H1 (cell line): Measurements from ENCODE around the gene RHOV. TPM values are rescaled to one million over a fixed set of nuclear protein-coding genes. Genes with fewer than 3 reads are reported as not detected.

ENCODE experiments used
- HDAC6 ChIP-seq: IDR thresholded peaks from one replicate; pipeline ENCODE4 v1.7.1; 2012; ENCODE audit warnings: low read depth, mild to moderate bottlenecking, inconsistent platforms, low read length, moderate library complexity
- JUN ChIP-seq: IDR thresholded peaks from 2 replicates; pipeline ENCODE4 v1.6.1; 2011; ENCODE audit warnings: low read depth, mild to moderate bottlenecking, improper control_type of control experiment, low read length
- JUND ChIP-seq: IDR thresholded peaks from 2 replicates; pipeline ENCODE4 v1.6.1; 2011; ENCODE audit warnings: mild to moderate bottlenecking, improper control_type of control experiment, low read length
- NRF1 ChIP-seq: IDR thresholded peaks from 2 replicates; pipeline ENCODE4 v1.6.1; 2011; ENCODE audit warnings: mild to moderate bottlenecking, low read depth, low read length, improper control_type of control experiment
- POLR2A ChIP-seq, 2 experiments: IDR thresholded peaks; 1 replicate in 1 of 2; 2 replicates in 1 of 2; pipeline ENCODE4 v1.6.1; 2011; ENCODE audit warnings: low read depth in 2 of 2, low read length in 2 of 2, mild to moderate bottlenecking in 2 of 2; ENCODE audit errors: control extremely low read depth in 1 of 2
- RBBP5 ChIP-seq: IDR thresholded peaks from 2 replicates; pipeline ENCODE4 v1.7.1; 2012; ENCODE audit warnings: low read depth, mild to moderate bottlenecking, inconsistent platforms, low read length, moderate library complexity, borderline replicate concordance
- RXRA ChIP-seq: IDR thresholded peaks from 2 replicates; pipeline ENCODE4 v1.6.1; 2011; ENCODE audit warnings: low read depth, mild to moderate bottlenecking, low read length, moderate library complexity; ENCODE audit not compliant: insufficient read depth
- SP4 ChIP-seq: IDR thresholded peaks from 2 replicates; pipeline ENCODE4 v1.6.1; 2012; ENCODE audit warnings: low read length, inconsistent platforms
- TBP ChIP-seq: IDR thresholded peaks from 2 replicates; pipeline ENCODE4 v1.6.1; 2011; ENCODE audit warnings: low read depth, low read length, improper control_type of control experiment
- polyA plus RNA-seq, 7 experiments: library from polyadenylated mRNA; depleted of rRNA in 3 of 7; stranded (reverse) in 5 of 7; unstranded in 2 of 7; fragments of >200 nt in 5 of 7; fragments of 200-250 nt in 2 of 7; gene quantifications; 1 replicate in 5 of 7; 2 replicates in 1 of 7; 4 replicates in 1 of 7; pipeline versions ENCODE4 v1.2.1 to v1.2.3, GENCODE V29; 2011 to 2013; ENCODE audit warnings: missing spikeins in 2 of 7, mixed read lengths in 2 of 7
- total RNA-seq: library from RNA; stranded (reverse); fragmentation: NEBNext Ultra II Directional; extraction: Animal tissue kit (Norgen Biotek cat#: 25700); gene quantifications from 2 replicates; pipeline ENCODE4 v1.2.1, GENCODE V29; 2021
- TF ChIP-seq, protein P1 (sequence below): IDR thresholded peaks from 2 replicates; pipeline ENCODE4 v1.6.1; 2011; ENCODE audit warnings: low read depth, mild to moderate bottlenecking, low read length; ENCODE audit not compliant: insufficient read depth
- TF ChIP-seq, protein P2 (sequence below): fragments of 300-600 bp; sonication (generic); IDR thresholded peaks from 2 replicates; pipeline ENCODE4 v1.7.1; 2012; ENCODE audit warnings: low read length, moderate library complexity, mild to moderate bottlenecking, inconsistent platforms; ENCODE audit not compliant: insufficient replicate concordance

Gene RHOV
- total and polyA plus RNA-seq, 2 of the 8 experiments (the other 6 are each of a cell fraction or from before 2014, with no cell fraction given): 1.5 to 2.7 TPM

DNA sequence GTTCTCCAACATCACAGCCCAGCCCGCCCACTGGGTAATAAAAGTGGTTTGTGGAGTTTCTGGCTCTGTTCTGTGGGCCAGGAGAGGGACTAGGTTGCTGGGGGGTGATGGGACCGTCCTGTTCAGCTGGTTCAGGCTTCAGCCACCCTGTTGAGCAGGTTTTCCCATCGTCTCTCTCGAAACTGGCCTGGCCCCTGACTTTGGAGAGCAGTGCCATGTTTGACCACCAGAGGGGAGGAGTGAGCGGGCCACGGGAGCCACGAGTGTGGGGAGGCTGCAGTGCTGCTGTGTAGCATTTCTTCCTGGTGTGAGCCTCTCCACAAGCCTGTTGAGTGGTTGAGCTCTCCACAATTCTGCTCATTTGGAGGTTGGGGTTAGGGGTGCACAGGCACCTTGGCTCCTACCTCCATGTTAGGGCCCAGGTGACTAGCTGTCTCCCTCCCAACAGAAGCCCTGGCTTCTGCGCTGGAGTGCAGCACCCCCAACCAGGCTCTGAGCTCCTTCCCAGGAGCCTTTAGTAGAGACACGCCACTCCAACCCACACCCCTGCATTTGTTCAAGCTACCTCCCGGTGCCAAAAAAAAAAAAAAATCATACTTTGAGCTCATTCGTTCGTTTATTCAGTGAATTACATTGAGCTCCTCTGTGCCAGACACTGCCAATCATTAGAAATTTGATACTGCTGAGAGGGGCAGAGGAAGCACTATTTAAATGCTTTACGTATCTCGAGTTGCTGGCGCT, 16.3 kb downstream of the RHOV start (continued):
- TF ChIP-seq RBBP5 (no peak), JUN (no peak), RXRA (no peak), JUND (no peak), POLR2A (IDR thresholded peaks at IDR 0.05; ENCODE audit: control extremely low read depth in 1 of 2, low read depth in 2 of 2, low read length in 2 of 2) (no peak; a peak in 1 of 3 replicates), SP4 (no peak), NRF1 (no peak), HDAC6 (no peak), TBP (no peak)
- TF ChIP-seq, protein P1, sequence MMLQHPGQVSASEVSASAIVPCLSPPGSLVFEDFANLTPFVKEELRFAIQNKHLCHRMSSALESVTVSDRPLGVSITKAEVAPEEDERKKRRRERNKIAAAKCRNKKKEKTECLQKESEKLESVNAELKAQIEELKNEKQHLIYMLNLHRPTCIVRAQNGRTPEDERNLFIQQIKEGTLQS: no peak
- TF ChIP-seq, protein P2, sequence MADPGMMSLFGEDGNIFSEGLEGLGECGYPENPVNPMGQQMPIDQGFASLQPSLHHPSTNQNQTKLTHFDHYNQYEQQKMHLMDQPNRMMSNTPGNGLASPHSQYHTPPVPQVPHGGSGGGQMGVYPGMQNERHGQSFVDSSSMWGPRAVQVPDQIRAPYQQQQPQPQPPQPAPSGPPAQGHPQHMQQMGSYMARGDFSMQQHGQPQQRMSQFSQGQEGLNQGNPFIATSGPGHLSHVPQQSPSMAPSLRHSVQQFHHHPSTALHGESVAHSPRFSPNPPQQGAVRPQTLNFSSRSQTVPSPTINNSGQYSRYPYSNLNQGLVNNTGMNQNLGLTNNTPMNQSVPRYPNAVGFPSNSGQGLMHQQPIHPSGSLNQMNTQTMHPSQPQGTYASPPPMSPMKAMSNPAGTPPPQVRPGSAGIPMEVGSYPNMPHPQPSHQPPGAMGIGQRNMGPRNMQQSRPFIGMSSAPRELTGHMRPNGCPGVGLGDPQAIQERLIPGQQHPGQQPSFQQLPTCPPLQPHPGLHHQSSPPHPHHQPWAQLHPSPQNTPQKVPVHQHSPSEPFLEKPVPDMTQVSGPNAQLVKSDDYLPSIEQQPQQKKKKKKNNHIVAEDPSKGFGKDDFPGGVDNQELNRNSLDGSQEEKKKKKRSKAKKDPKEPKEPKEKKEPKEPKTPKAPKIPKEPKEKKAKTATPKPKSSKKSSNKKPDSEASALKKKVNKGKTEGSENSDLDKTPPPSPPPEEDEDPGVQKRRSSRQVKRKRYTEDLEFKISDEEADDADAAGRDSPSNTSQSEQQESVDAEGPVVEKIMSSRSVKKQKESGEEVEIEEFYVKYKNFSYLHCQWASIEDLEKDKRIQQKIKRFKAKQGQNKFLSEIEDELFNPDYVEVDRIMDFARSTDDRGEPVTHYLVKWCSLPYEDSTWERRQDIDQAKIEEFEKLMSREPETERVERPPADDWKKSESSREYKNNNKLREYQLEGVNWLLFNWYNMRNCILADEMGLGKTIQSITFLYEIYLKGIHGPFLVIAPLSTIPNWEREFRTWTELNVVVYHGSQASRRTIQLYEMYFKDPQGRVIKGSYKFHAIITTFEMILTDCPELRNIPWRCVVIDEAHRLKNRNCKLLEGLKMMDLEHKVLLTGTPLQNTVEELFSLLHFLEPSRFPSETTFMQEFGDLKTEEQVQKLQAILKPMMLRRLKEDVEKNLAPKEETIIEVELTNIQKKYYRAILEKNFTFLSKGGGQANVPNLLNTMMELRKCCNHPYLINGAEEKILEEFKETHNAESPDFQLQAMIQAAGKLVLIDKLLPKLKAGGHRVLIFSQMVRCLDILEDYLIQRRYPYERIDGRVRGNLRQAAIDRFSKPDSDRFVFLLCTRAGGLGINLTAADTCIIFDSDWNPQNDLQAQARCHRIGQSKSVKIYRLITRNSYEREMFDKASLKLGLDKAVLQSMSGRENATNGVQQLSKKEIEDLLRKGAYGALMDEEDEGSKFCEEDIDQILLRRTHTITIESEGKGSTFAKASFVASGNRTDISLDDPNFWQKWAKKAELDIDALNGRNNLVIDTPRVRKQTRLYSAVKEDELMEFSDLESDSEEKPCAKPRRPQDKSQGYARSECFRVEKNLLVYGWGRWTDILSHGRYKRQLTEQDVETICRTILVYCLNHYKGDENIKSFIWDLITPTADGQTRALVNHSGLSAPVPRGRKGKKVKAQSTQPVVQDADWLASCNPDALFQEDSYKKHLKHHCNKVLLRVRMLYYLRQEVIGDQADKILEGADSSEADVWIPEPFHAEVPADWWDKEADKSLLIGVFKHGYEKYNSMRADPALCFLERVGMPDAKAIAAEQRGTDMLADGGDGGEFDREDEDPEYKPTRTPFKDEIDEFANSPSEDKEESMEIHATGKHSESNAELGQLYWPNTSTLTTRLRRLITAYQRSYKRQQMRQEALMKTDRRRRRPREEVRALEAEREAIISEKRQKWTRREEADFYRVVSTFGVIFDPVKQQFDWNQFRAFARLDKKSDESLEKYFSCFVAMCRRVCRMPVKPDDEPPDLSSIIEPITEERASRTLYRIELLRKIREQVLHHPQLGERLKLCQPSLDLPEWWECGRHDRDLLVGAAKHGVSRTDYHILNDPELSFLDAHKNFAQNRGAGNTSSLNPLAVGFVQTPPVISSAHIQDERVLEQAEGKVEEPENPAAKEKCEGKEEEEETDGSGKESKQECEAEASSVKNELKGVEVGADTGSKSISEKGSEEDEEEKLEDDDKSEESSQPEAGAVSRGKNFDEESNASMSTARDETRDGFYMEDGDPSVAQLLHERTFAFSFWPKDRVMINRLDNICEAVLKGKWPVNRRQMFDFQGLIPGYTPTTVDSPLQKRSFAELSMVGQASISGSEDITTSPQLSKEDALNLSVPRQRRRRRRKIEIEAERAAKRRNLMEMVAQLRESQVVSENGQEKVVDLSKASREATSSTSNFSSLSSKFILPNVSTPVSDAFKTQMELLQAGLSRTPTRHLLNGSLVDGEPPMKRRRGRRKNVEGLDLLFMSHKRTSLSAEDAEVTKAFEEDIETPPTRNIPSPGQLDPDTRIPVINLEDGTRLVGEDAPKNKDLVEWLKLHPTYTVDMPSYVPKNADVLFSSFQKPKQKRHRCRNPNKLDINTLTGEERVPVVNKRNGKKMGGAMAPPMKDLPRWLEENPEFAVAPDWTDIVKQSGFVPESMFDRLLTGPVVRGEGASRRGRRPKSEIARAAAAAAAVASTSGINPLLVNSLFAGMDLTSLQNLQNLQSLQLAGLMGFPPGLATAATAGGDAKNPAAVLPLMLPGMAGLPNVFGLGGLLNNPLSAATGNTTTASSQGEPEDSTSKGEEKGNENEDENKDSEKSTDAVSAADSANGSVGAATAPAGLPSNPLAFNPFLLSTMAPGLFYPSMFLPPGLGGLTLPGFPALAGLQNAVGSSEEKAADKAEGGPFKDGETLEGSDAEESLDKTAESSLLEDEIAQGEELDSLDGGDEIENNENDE: no peak
